Sigmoid colon (tissue), 7 donors: ENCODE data around the gene TMEM88. TPM values are rescaled to one million over a fixed set of nuclear protein-coding genes. Genes with fewer than 3 reads are reported as not detected.
A peak's percentile ranks its signal among the peaks of the same experiment; 100 is the strongest.

Experiments
- DNase-seq: peaks from one replicate; pipeline ENCODE4 v3.0.0-alpha.2; 2019
- H3K27ac ChIP-seq, 4 donors: fragments of 200-600 bp; sonication (generic); one replicate each; pipeline ENCODE4 v1.5.1; 2016 to 2019; ENCODE audit warnings: mild to moderate bottlenecking in 1 of 4
- H3K27me3 ChIP-seq, 3 donors: fragments of 200-600 bp; sonication (generic); one replicate each; pipeline ENCODE4 v1.5.1; 2019; ENCODE audit warnings: mild to moderate bottlenecking in 1 of 3
- H3K36me3 ChIP-seq, 4 donors: fragments of 200-600 bp; sonication (generic); one replicate each; pipeline ENCODE4 v1.5.1; 2016 to 2019
- H3K4me1 ChIP-seq, 4 donors: fragments of 200-600 bp; sonication (generic); one replicate each; pipeline ENCODE4 v1.5.1; 2017 to 2019
- H3K4me3 ChIP-seq, 4 donors: fragments of 200-600 bp; sonication (generic); one replicate each; pipeline ENCODE4 v1.5.1; 2017 to 2019; ENCODE audit warnings: mild to moderate bottlenecking in 2 of 4, moderate library complexity in 1 of 4
- H3K9me3 ChIP-seq, 4 donors: fragments of 200-600 bp in 3 of 4; sonication (generic) in 3 of 4; one replicate each; pipeline versions ENCODE4 v1.5.1 to v1.6.1; 2013 to 2019
- EP300 ChIP-seq, 4 donors: sonication (generic); formaldehyde crosslinking; IDR thresholded peaks; one replicate each; pipeline ENCODE4 v1.6.1; 2017; ENCODE audit warnings: antibody characterized with exemption in 4 of 4
- POLR2A ChIP-seq, 2 donors: fragments of 450-650 bp; IDR thresholded peaks; one replicate each; pipeline ENCODE4 v1.6.1; 2016; ENCODE audit warnings: antibody characterized with exemption in 2 of 2, mild to moderate bottlenecking in 2 of 2, moderate library complexity in 2 of 2
- POLR2AphosphoS5 ChIP-seq, 4 donors: sonication (generic); formaldehyde crosslinking; IDR thresholded peaks; one replicate each; pipeline ENCODE4 v1.6.1; 2017; ENCODE audit warnings: antibody characterized with exemption in 4 of 4
- WGBS, 2 donors: extraction: QIAGEN DNeasy Blood & Tissue Kit; methylation state at CpG; one replicate each; pipeline ENCODE4 v1.1.7; 2013; 5-methylcytosine and 5-hydroxymethylcytosine counted together
- intact Hi-C: fragments of 100-400 bp; cut with DNase I; formaldehyde crosslinking; loops from one replicate; pipeline ENCODE4 v1.15.1; 2023
- polyA plus RNA-seq, 3 donors: library from polyadenylated mRNA; stranded (reverse); fragments of 200-250 nt; gene quantifications; one replicate each; pipeline ENCODE4 v1.2.3, GENCODE V29; 2013
- total RNA-seq, 4 donors: library from RNA; depleted of rRNA; stranded (reverse); fragments of >200 nt; gene quantifications; one replicate each; pipeline ENCODE4 v1.1.0, GENCODE V29; 2016
- TF ChIP-seq, protein P1 (sequence below), 4 experiments: fragments of 450-650 bp in 3 of 4; fragments of 200-600 bp in 1 of 4; IDR thresholded peaks; one replicate each; pipeline ENCODE4 v1.5.1; 2016 to 2019; ENCODE audit warnings: antibody characterized with exemption in 4 of 4, mild to moderate bottlenecking in 3 of 4, moderate library complexity in 2 of 4
- donor health status: healthy with polysubstance abuse.
- donor health status: Bipolar disorder and iron deficiency.
- donor health status: healthy.

Gene TMEM88
- total and polyA plus RNA-seq, 7 donors, result 2.4 to 19.9 (median 10.0) TPM

DNA sequence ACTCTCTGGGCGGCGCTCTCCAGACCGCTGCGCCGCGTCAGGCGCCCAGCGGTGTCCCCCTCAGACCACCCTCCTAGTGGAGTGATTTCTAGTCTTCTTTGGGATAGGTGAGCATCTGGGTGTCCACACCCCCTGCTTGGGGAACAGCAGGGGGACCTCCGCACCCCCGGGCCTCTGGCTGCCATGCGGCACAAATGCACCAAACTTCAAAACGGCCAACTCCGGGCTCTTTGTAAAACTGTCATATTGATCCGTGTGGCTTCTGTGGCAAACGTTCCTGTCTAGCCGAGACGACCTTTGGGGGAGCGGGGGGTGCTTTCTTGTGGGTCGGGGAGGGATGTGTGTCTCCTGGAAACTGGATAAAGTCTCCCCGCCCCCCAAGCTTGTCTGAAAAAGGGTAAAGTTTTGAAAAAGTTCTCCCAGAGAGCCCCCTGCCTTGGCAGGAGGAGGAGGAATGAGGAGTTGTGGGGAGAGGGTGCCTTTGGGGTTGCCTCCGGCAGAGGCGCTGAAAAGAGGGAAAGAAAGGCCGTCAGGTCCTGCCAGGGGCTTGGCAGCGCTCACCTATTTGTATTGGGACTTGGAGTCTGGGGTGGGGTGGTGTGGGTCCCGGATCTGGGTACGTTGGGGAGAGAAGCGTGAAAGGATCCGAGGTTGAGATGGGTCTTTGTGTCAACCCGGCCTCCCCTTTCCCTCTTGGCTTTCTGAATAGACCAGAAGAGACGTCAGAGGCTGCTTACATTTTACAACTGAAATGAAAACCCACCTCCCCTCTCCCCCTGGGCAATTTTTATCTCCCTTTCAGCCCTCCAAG lies 31.6 kb downstream of the TMEM88 start:
- intact Hi-C loops, result loop anchor here (2.0 kb wide), 1 partner anchor 28 kb away; no protein-coding TSS in a partner anchor
- peaks cover 0 to 12% (median 9%) of the 10 kb centered on the region in 4 donors for H3K36me3 ChIP-seq
- H3K4me3 ChIP-seq, result peak overlapping the region; percentile 68 to 94 (median 89)
- 1% methylated on average over 30 of the region's 30 CpGs for WGBS, 2 donors
- DNase-seq, result peak; percentile 78
- H3K27me3 ChIP-seq, result no peaks in the 10 kb centered on the region
- TF ChIP-seq, protein P1, sequence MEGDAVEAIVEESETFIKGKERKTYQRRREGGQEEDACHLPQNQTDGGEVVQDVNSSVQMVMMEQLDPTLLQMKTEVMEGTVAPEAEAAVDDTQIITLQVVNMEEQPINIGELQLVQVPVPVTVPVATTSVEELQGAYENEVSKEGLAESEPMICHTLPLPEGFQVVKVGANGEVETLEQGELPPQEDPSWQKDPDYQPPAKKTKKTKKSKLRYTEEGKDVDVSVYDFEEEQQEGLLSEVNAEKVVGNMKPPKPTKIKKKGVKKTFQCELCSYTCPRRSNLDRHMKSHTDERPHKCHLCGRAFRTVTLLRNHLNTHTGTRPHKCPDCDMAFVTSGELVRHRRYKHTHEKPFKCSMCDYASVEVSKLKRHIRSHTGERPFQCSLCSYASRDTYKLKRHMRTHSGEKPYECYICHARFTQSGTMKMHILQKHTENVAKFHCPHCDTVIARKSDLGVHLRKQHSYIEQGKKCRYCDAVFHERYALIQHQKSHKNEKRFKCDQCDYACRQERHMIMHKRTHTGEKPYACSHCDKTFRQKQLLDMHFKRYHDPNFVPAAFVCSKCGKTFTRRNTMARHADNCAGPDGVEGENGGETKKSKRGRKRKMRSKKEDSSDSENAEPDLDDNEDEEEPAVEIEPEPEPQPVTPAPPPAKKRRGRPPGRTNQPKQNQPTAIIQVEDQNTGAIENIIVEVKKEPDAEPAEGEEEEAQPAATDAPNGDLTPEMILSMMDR (IDR thresholded peaks at IDR 0.05), result no peak
- TF ChIP-seq EP300 (IDR thresholded peaks at IDR 0.05), result no peak
- TF ChIP-seq POLR2A (IDR thresholded peaks at IDR 0.05), result no peak
- no peak for TF ChIP-seq POLR2AphosphoS5 (IDR thresholded peaks at IDR 0.05)
- H3K4me1 ChIP-seq, result peaks cover 0 to 81% (median 66%) of the 10 kb centered on the region in 4 donors
- peak overlapping the region; percentile 93 to 98 (median 95) for H3K27ac ChIP-seq
- H3K9me3 ChIP-seq, result no peaks in the 10 kb centered on the region

DNA sequence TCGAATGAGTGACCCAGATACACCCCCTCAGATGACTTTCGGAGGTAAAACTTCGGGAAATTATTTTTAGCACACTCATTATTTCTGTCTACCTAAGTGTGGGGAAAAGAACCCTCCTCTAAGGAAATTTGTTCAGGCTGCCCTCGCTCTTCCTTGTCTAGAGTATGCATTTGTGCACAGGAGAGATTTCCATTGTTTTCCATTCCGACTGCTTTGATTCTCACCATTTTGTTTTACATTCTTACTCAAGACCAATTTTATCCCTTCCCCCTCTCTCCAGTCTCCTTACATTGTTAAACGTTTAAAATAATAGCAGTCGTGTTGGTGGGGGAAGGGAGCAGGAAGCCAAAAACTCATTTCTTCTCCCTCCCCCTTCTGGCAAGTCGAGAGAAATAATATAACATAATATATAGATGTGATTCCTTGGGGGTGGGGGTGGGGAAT lies 32.2 kb downstream of the TMEM88 start:
- peaks cover 0 to 75% (median 60%) of the 10 kb centered on the region in 4 donors for H3K4me1 ChIP-seq
- peak overlapping the region; percentile 93 to 98 (median 95) for H3K27ac ChIP-seq
- intact Hi-C loops, result loop anchor here (2.0 kb wide), 1 partner anchor 28 kb away; no protein-coding TSS in a partner anchor
- no peak for DNase-seq
- WGBS, 2 donors, result 1 to 3% methylated on average over 8 of the region's 8 CpGs
- TF ChIP-seq POLR2A (IDR thresholded peaks at IDR 0.05) (no peak), POLR2AphosphoS5 (IDR thresholded peaks at IDR 0.05) (no peak), EP300 (IDR thresholded peaks at IDR 0.05) (no peak)
- TF ChIP-seq, protein P1 (IDR thresholded peaks at IDR 0.05), result no peak
- no peaks in the 10 kb centered on the region for H3K27me3 ChIP-seq
- H3K4me3 ChIP-seq, result peak overlapping the region; percentile 68 to 94 (median 89)
- no peaks in the 10 kb centered on the region for H3K9me3 ChIP-seq
- H3K36me3 ChIP-seq, result peaks cover 0 to 18% (median 13%) of the 10 kb centered on the region in 4 donors

DNA sequence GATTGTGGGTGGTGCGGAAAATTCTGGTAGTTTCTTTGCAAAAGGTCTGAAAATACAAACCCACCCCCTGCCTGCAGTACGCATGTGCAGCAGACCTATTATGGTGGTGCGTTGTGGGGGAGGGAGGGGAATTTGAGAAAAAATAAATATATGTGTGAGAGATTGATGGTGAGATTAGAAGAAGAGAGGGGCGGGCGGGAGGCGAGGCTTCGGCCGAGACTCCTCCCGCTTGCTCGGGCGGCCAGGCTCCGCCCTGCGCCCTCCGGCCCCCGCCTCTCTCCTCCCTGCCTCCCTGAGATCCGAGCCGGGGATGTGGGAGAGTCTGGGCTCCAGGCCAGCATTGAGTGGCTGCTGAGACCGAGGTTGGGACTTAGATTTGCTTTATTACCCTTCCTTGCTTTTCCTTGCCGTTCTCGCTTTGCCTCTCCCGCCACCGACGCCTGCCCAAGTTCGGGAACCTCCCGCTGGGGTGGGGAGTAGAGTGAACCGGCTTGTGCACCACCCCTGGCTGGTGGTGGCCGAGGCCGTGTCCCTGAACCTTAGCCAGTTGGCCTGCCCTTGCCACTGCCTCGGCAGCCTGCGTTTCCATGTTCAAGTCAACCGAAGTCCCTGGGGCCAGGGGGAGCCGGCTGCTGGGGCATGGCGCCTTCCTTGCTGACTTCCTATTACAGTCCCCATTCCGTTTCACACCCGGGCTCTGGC lies 32.8 kb downstream of the TMEM88 start:
- peak; percentile 98 for DNase-seq
- TF ChIP-seq POLR2A (IDR thresholded peaks at IDR 0.05), result peak in 1 of 2 donors; percentile 51
- peak; percentile 30 to 85 (median 76) for TF ChIP-seq POLR2AphosphoS5 (IDR thresholded peaks at IDR 0.05)
- TF ChIP-seq EP300 (IDR thresholded peaks at IDR 0.05), result no peak
- TF ChIP-seq, protein P1 (IDR thresholded peaks at IDR 0.05), result no peak
- Histone ChIP-seq H3K9me3 (no peaks in the 10 kb centered on the region), H3K36me3 (peaks cover 0 to 24% (median 13%) of the 10 kb centered on the region in 4 donors), H3K4me3 (peak overlapping the region in 3 of 4 donors; percentile 89 to 94 (median 89)), H3K27ac (peak overlapping the region; percentile 93 to 98 (median 95)), H3K4me1 (peaks cover 0 to 69% (median 56%) of the 10 kb centered on the region in 4 donors), H3K27me3 (no peaks in the 10 kb centered on the region)
- intact Hi-C loops, result loop anchor here (2.0 kb wide), 3 partner anchors 27 to 45 kb away; partner anchors contain the start of genes CNTROB and NAA38
- WGBS, 2 donors, result 0% methylated on average over 35 of the region's 35 CpGs

DNA sequence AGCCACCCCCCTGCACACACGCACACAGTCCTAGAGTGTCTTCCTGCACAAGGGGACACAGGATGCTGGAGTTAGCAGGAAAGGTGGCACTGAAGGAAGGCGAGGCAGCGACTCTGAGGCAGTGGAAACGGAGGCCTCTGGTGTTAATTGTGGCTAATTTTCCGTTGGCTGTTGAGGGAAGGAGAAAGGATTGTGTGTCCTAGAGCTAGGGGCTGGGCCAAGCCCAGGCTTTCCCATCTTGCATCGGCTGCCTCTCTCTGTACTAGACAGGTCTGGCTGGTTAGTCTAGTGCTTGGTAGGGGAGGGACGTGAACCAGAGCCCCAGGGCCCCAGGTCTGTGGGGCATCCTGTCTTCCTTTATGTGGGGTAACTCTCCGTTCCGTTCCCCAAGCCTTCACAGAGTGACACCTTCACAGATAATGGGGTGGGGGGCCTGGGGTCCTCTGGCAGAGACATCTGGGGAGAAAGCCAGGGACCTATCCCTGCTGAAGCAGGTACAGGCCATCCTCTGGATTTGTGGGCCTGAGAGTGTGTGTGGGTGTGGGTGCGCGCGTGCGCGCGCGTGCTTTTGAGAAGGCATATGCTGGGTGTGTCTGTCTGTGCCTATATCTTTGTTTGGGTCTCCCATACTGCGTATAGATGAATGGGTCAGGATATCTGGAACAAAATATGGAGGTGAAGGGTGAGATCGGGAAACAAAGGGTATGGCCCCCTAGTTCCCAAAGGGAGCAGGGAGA lies 33.5 kb downstream of the TMEM88 start, which contains the start of gene CHD3:
Gene CHD3, plus strand, starts transcription at position 606 of the 737 bp plus-strand sequence. CDS start 212 bp downstream, outside the sequence.
- Histone ChIP-seq H3K27me3 (no peaks in the 10 kb centered on the region), H3K36me3 (peaks cover 0 to 31% (median 18%) of the 10 kb centered on the region in 4 donors), H3K4me1 (peaks cover 0 to 62% (median 53%) of the 10 kb centered on the region in 4 donors), H3K9me3 (no peaks in the 10 kb centered on the region), H3K4me3 (peak within 1 kb of the TSS in 3 of 4 donors; percentile 89 to 94 (median 89)), H3K27ac (peak within 1 kb of the TSS; percentile 93 to 98 (median 95))
- WGBS, 2 donors, result 8 to 32% methylated on average over 18 of the region's 18 CpGs
- TF ChIP-seq EP300 (IDR thresholded peaks at IDR 0.05) (no peak), POLR2A (IDR thresholded peaks at IDR 0.05) (no peak), POLR2AphosphoS5 (IDR thresholded peaks at IDR 0.05) (no peak)
- TF ChIP-seq, protein P1 (IDR thresholded peaks at IDR 0.05), result no peak
- no peak for DNase-seq
- intact Hi-C loops, result loop anchor here (2.0 kb wide), 2 partner anchors 32 to 44 kb away; partner anchors contain the start of genes CNTROB and NAA38
